MG63 (cell line): Measurements from ENCODE around the gene TCP1. TPM values are rescaled to one million over a fixed set of nuclear protein-coding genes. Genes with fewer than 3 reads are reported as not detected.
"Not testable (repeated sequence)": the region's sequence is repeated elsewhere in the genome, so short reads cannot be mapped to it uniquely, and the experiment has no call there.

Source experiments
- DNase-seq: peaks from one replicate; pipeline ENCODE4 v3.0.0-alpha.2; 2020
- H3K27me3 ChIP-seq: fragments of 250-450 bp; sonication (Bioruptor Pico); 2 replicates; pipeline ENCODE4 v1.5.1; 2020; ENCODE audit warnings: mild to moderate bottlenecking, moderate library complexity
- H3K36me3 ChIP-seq: fragments of 250-450 bp; sonication (Bioruptor Pico); 2 replicates; pipeline ENCODE4 v1.5.1; 2020; ENCODE audit warnings: mild to moderate bottlenecking, moderate library complexity
- H3K4me3 ChIP-seq: fragments of 250-450 bp; sonication (Bioruptor Pico); 2 replicates; pipeline ENCODE4 v1.5.1; 2020; ENCODE audit warnings: mild to moderate bottlenecking, moderate library complexity
- H3K9me3 ChIP-seq: fragments of 250-450 bp; sonication (Bioruptor Pico); 2 replicates; pipeline ENCODE4 v1.5.1; 2020; ENCODE audit warnings: mild to moderate bottlenecking, moderate library complexity
- total RNA-seq: library from RNA; depleted of rRNA; stranded (reverse); fragments of >200 nt; shearing (Covaris generic); gene quantifications from 2 replicates; pipeline ENCODE4 v1.2.3, GENCODE V29; 2014; ENCODE audit warnings: low replicate concordance; rRNA removed

TCP1 gene
- 229 and 269 TPM in 2 replicates for total RNA-seq

- peak within 1 kb of the TSS; percentile 77 for H3K4me3 ChIP-seq
- DNase-seq: peak; percentile 99
- H3K9me3 ChIP-seq: no peaks in the 10 kb centered on the region
- peaks cover 76% of the 10 kb centered on the region for H3K36me3 ChIP-seq
- H3K27me3 ChIP-seq: no peaks in the 10 kb centered on the region
Measured at GRCh38 chr6:159789377-159790148, at the start of gene TCP1. Gene TCP1, minus strand, starts transcription at chr6:159789602. Its CDS starts 134 bp downstream, at chr6:159789468.

DNA sequence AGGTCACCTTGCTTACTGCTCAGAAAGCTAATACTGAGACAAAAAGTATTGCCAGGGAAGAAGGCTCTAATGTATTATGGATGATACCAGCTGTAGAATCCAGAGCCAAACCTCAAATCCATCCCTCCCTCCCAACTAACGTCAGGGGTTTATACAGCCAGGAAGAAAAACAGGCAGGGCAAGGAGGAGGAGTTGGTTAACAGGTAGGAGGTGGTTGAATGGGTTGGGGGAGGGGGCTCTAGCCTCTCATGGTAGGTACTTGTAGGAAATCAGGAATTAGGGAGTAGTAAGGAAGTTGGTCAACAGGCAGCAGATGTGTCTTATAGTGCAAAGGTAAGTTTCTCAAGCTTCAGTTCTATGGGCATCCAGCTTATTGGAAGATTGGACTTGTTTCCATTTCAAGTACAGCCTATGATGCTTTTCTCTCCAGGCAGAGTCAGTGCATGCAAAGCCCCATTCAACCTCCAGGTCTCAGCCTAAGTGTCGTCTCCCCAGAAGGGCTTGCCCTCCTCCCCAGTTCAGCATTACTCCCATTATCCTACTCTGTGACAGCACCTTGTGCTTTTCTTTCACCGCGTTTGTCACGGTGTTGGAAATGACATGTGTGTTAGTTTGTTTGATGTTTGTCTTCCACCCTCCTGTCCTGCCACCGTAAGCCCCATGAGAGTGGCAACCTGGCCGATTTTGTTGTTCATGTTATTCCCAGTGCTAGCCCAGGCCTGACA is 48.8 kb upstream of the TCP1 start:
- H3K9me3 ChIP-seq: no peaks in the 10 kb centered on the region
- DNase-seq: no peak
- no peaks in the 10 kb centered on the region for H3K36me3 ChIP-seq
- H3K4me3 ChIP-seq: no peak overlapping the region
- H3K27me3 ChIP-seq: no peaks in the 10 kb centered on the region

DNA sequence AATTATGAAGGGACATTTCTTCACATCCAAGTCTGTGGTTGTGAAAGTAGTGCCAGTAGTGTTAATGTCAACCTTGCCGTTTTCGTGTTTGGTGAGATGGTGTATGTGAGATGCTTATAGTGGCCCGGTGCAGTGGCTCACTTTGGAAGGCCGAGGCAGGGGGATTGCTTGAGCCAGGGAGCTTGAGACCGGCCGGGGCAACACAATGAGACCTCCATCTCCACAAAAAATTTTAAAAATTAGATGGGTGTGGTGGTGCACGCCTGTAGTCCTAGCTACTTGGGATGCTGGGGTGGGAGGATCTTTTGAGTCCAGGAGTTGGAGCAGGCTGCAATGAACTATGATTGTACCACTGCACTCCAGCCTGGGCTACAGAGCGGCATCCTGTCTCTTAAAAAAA is 48.1 kb upstream of the TCP1 start:
- Histone ChIP-seq H3K9me3 (no peaks in the 10 kb centered on the region), H3K27me3 (no peaks in the 10 kb centered on the region), H3K4me3 (no peak overlapping the region), H3K36me3 (no peaks in the 10 kb centered on the region)
- DNase-seq: no peak

GRCh38 chr6:159836718-159837490 is 47.5 kb upstream of the TCP1 start:
- H3K9me3 ChIP-seq: no peaks in the 10 kb centered on the region

GRCh38 chr6:159833997-159834603 is 44.7 kb upstream of the TCP1 start:
- Histone ChIP-seq H3K27me3 (no peaks in the 10 kb centered on the region), H3K4me3 (no peak overlapping the region), H3K9me3 (no peaks in the 10 kb centered on the region), H3K36me3 (no peaks in the 10 kb centered on the region)
- no peak for DNase-seq

More at GRCh38 chr6:159836718-159837490, 47.5 kb upstream of the TCP1 start:
- H3K27me3 ChIP-seq: no peaks in the 10 kb centered on the region
- no peak overlapping the region for H3K4me3 ChIP-seq
- no peaks in the 10 kb centered on the region for H3K36me3 ChIP-seq
- DNase-seq: no peak

DNA sequence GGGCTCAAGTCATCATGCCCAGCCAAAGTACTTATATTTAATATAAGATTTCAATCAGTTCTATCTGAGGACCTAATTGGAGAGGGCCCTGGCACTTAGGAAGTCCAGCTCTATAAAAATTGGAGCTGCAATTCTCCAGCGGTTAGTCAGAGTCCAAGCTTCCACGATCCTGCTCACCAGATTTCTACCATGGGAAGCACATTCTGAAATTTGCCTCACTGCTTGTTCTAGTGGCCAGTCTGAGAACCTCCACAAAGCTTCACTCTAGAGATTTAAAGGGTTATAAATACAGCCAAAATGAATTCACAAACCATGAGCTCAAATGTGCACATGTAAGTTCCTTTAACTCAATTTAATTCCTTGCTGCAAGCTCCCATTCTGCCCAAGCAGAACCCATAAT is 44.2 kb upstream of the TCP1 start:
- peak; percentile 55 for DNase-seq
- H3K36me3 ChIP-seq: no peaks in the 10 kb centered on the region
- H3K4me3 ChIP-seq: no peak overlapping the region
- H3K27me3 ChIP-seq: no peaks in the 10 kb centered on the region
- no peaks in the 10 kb centered on the region for H3K9me3 ChIP-seq

DNA sequence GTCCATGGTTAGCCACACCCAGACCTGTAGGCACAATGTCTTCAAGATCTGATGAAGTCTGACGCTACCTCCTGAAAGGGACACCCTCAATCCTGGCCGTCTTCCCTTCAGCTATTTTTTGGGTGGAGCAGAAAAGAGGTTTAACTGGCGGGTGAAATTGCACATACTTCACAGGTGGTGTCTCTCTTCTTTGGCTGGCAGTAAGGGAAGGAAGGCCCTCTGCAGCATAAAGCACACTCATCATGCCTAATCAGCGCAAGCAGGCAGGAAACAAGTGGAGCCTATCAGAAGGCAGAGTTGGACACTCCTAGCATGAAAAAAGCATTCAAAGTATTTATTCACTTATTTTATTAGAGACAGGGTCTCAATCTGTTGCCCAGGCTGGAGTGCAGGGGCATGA is 43.5 kb upstream of the TCP1 start:
- no peak overlapping the region for H3K4me3 ChIP-seq
- no peaks in the 10 kb centered on the region for H3K9me3 ChIP-seq
- no peaks in the 10 kb centered on the region for H3K27me3 ChIP-seq
- DNase-seq: no peak
- H3K36me3 ChIP-seq: no peaks in the 10 kb centered on the region

DNA sequence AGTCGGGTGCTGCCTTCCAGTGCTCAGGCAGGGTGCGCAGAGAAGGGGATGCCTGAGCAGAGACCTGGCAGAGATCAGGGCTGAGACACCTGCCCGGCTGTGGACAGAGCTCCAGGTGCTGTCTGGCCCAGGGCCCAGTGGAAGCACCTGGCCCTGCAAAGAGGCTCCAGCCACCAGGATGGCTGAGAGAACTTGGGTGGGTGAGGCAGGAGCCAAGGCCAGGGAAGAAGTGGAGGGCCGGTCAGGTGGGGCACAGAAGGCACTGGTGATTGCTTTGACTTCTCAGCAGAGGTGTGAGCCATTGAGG is 41.9 kb upstream of the TCP1 start:
- Histone ChIP-seq H3K9me3 (no peaks in the 10 kb centered on the region), H3K4me3 (no peak overlapping the region), H3K27me3 (no peaks in the 10 kb centered on the region), H3K36me3 (no peaks in the 10 kb centered on the region)
- no peak for DNase-seq

DNA sequence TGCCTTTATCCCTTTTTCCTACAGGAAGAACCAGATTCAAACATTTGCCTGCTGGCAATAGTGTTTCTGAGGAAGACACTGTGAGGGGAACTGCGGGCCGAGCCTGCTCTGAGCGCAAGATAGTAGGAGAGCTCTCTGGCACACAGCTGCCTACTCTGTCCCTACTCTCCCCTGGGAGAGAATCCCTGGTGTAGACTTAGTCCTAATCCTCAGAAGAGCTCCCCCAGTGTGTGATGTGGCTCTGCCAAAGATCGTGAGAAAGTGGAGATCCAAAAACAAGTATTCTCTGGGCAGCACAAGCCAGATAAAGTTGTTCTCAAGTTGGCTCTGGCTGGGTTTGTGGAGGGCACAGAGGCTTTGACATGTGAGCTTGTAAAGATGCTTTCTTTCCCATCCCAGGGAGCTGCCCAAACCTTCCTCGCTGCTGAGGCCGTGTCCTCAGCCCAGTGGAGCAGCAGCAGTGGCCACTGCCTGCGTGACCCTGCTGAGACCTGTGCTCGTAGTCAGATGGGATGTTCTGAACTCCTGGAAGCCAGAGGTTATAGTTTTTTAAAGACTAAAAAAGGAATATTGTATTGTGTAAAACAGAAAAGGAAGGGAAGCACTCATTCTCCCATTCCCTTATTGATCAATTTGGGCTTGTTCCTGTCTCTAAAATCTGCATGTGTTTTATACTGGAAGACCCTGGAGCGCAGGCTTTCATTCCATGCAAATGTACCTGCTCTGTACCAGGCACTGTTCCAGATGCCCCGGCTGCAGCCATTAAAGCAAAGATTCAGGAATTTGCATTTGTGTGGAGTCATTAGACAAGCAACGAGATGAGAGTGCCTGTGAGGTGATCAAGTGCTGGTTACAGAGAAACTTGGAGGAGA is 41.3 kb upstream of the TCP1 start:
- Histone ChIP-seq H3K27me3 (no peaks in the 10 kb centered on the region), H3K9me3 (no peaks in the 10 kb centered on the region), H3K36me3 (no peaks in the 10 kb centered on the region), H3K4me3 (no peak overlapping the region)
- DNase-seq: no peak

GRCh38 chr6:159829526-159829925 is 40.1 kb upstream of the TCP1 start:
- Histone ChIP-seq H3K27me3 (no peaks in the 10 kb centered on the region), H3K4me3 (no peak overlapping the region), H3K9me3 (no peaks in the 10 kb centered on the region), H3K36me3 (no peaks in the 10 kb centered on the region)
- no peak for DNase-seq

DNA sequence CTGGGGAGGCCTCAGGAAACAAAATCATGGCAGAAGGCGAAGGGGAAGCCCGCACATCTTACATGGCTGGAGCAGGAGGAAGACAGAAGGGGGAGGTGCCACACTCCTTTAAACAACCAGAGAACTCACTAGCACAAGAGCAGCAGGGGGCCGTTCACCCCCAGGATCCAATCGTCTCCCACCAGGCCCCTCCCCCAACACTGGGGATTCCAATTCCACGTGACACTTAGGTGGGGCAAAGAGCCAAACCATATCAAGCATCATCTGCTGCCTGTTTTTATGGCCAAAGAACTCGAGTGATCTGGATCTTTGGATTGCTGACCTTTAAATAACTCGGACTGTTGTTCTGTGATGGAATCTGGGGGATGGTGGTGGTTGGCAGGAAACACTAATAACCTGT is 38.7 kb upstream of the TCP1 start:
- Histone ChIP-seq H3K27me3 (no peaks in the 10 kb centered on the region), H3K4me3 (no peak overlapping the region), H3K9me3 (no peaks in the 10 kb centered on the region), H3K36me3 (no peaks in the 10 kb centered on the region)
- DNase-seq: no peak

DNA sequence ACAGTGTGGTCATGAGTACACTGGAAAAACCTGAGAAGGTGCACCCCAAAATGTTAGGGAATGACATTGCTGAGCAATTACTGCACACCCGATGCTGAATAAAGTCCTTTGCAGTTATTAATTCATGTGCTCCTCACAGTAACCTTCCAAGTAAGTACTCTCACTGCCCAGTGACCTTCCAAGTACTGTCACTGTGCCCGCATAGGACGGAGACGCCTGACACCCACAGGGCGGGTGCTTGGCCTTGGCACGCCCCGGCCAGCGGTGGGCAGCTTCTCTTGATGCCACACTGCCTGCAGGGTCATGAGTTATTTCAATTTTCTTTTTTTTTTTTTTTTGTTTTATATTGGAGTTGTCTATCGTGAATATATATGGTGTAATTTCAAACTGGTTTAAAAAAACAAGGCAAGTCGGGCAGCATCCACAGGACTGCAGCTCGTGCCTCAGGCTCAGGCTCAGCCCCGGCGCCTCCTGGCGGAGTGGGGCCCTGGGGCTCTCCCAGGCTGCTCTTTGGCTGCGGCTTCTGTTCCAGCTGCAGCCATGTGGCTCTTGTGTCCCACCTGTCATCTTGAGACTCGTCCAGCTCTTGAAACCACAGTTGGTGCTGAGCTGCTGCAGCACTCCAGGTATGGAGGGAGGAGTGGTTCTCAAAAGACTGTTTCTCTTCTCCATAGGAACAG is 37.7 kb upstream of the TCP1 start:
- Histone ChIP-seq H3K9me3 (no peaks in the 10 kb centered on the region), H3K27me3 (no peaks in the 10 kb centered on the region), H3K36me3 (no peaks in the 10 kb centered on the region), H3K4me3 (no peak overlapping the region)
- no peak for DNase-seq

DNA sequence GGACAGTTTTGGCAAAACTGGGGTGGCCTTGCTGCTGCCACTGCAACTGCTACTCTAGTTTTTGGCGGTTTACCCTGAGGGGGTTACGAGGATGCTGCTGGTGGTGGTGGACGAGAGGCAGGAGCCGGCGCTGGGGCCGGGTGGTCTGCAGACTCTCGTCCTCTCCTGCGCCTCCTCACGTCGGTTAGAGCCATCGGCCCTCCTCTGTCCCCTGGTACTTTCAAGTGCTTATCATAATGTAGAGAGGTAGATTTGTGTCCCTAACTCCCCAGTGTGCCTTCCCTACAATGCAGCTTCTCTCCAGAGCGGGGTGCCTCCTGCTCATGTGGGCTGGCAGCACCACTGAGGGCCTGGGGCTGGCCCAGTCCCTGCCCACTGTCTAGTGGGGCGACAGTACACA is 36.6 kb upstream of the TCP1 start:
- Histone ChIP-seq H3K9me3 (no peaks in the 10 kb centered on the region), H3K4me3 (no peak overlapping the region), H3K36me3 (no peaks in the 10 kb centered on the region), H3K27me3 (no peaks in the 10 kb centered on the region)
- DNase-seq: no peak

GRCh38 chr6:159824690-159825089 is 35.3 kb upstream of the TCP1 start:
- not testable (repeated sequence) for H3K4me3 ChIP-seq, DNase-seq, H3K9me3 ChIP-seq, H3K36me3 ChIP-seq, H3K27me3 ChIP-seq

GRCh38 chr6:159823953-159824352 is 34.6 kb upstream of the TCP1 start:
- no peak for DNase-seq
- Histone ChIP-seq H3K9me3 (no peaks in the 10 kb centered on the region), H3K27me3 (no peaks in the 10 kb centered on the region), H3K36me3 (no peaks in the 10 kb centered on the region), H3K4me3 (no peak overlapping the region)

- no peaks in the 10 kb centered on the region for H3K9me3 ChIP-seq
- DNase-seq: no peak
- no peaks in the 10 kb centered on the region for H3K27me3 ChIP-seq
- H3K4me3 ChIP-seq: no peak overlapping the region
- H3K36me3 ChIP-seq: no peaks in the 10 kb centered on the region
Measured at GRCh38 chr6:159821726-159822125, 32.3 kb upstream of the TCP1 start.
